C4-2B (cell line): ENCODE results near the gene CP.

ENCODE experiments used
- H3K27ac ChIP-seq: fragments of 450-650 bp; 2 replicates; pipeline ENCODE4 v1.5.1; 2017
- CTCF ChIP-seq: fragments of 450-650 bp; conservative IDR thresholded peaks from 2 replicates; pipeline ENCODE4 v1.5.1; 2017; ENCODE audit warnings: mild to moderate bottlenecking
- ZFX ChIP-seq: fragments of 450-650 bp; IDR thresholded peaks from 2 replicates; pipeline ENCODE4 v1.6.1; 2017

The CP gene

GRCh38 chr3:149212386-149212785, 9.2 kb downstream of the CP start:
- no peak overlapping the region for H3K27ac ChIP-seq
- TF ChIP-seq CTCF (no peak), ZFX (no peak)

DNA sequence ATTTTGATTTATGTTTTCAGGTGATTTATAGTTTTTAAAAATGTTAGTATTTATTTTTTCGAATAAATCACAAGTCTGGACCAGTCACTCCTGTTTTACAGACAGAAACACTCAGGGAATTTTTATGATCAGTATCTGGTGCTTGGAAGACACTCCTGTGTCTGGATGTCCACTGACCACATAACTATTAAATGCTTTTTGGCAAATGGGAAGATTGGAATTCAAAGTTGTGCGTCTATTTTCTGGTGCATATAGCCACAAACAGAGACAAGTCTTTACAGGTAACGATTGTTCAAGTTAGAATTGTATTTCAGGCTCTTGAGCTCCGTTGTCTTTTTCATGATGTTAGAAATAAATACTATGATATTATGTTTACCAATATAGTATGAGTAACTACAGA, 12.2 kb downstream of the CP start:
- no peak overlapping the region for H3K27ac ChIP-seq
- TF ChIP-seq CTCF (no peak), ZFX (no peak)

DNA sequence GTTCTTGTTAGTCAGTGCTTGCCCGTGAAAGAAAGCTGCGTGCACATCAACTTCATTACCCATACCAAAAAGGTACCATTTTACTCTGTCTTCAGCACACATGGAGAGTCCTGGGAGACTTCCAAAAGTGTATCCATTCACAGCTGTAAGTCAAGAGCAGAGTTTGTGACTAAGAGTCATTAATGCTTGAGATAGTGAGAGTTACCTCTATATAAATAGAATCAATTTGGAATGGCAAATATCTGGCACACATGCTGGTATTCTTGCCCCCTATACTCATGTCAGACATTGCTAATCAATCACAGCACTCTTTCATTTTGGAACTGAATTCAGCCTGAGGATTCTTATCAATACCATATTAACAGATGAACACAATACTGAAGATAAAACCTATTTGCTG, 14.2 kb downstream of the CP start:
- no peak for TF ChIP-seq ZFX
- no peak for TF ChIP-seq CTCF
- H3K27ac ChIP-seq: no peak overlapping the region

DNA sequence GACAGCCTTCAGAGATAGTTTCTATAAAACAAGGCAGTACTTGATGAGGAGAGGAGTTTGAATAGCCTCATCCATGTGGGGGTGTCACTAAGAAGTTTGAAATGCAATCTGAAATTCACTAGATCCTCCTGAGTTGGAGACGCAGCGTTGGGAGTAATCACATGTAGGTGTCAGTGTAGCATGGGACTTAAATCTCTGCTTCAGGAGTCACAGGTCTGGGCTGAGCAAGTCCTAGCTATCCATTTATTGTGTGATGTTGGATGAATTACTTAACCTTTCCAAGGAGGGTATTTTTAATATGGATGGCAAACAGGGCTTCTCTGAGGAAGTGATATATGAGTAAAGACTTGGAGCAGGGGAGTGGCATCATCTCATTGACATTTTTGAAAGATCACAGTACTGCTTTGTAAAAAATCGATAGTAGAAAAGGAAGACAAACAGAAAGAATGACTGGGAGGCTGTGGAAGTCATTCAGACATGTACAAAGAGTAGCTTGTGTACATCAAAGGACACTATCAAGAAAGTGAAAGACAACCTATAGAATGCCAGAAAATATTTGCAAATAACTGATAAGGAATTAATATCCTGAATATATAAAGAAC, 17.1 kb downstream of the CP start:
- no peak overlapping the region for H3K27ac ChIP-seq
- TF ChIP-seq CTCF (no peak), ZFX (no peak)

DNA sequence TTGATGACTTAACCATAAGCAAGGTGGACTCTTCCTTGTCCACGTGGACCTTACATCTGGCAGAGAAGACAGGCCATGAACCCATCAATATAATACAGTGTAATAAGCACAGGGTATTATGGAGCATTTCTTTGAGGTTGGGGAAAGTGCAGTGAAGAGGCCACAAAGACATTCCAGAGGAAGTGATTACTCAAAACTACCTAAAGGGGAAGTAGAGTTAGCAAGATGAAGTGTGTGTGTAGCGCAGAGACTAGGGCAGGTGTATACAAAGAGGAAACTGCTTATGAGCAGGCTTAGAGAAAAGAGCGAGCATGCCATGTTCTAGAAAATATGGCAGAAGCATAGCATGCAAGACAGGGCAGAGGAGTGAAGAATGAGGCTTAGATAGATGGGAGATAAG, 17.9 kb downstream of the CP start:
- no peak overlapping the region for H3K27ac ChIP-seq
- TF ChIP-seq CTCF (no peak), ZFX (no peak)

DNA sequence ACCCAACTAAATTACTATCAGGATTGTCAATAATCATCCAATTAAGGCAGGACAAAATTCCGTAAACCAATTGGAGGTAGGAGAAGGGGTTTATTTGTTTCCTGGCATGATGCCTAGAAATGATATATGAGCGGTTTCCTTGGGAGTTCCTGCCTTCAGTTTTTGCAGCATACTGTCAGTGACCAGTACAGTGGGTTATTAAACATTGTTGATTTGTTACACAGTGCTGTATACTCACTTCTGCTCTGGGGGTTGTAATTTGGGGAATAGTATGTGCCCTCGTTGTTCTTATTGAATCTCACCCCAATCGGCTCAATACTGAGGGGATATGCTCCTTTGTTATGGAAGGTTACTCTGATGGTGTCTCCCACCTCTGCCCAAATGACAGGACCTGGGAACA, 22.2 kb downstream of the CP start:
- no peak overlapping the region for H3K27ac ChIP-seq
- TF ChIP-seq ZFX (no peak), CTCF (no peak)

GRCh38 chr3:149198611-149199010, 23.0 kb downstream of the CP start:
- no peak overlapping the region for H3K27ac ChIP-seq
- TF ChIP-seq ZFX: no peak
- no peak for TF ChIP-seq CTCF
